Measurements from ENCODE around the gene PAXX.

- TF ChIP-seq CTCF (IDR thresholded peaks at IDR 0.05; ENCODE audit: low read length) (no peak), EZH2 (IDR thresholded peaks at IDR 0.05; ENCODE audit: borderline replicate concordance, low read length) (no peak)
Observed at GRCh38 chr9:136994180-136994887, 2.1 kb downstream of the PAXX start.

All from OCI-LY1 (cell line).